IMR-90 (cell line): ENCODE data around the gene SYNE1. TPM values are rescaled to one million over a fixed set of nuclear protein-coding genes. Genes with fewer than 3 reads are reported as not detected.

Experiments used
- ATAC-seq: fragments of 200-7000 bp; cut with Tn5 transposase; 2 replicates; pipeline ENCODE4 v1.9.1; 2020; ENCODE audit warnings: low read depth, mild to moderate bottlenecking, moderate library complexity
- BruUV-seq: library from RNA; stranded (reverse); fragments of 400-500 nt; replicated peaks from 2 replicates; lab custom pipeline; 2021; lab: Mats Ljungman, UMichigan
- CTCF ChIA-PET: fragments of 300-600 bp; formaldehyde crosslinking; extraction: SDS; loops from one replicate; lab custom pipeline; 2021; ENCODE audit warnings: antibody characterized with exemption; lab: Yijun Ruan, JAX
- POLR2A ChIA-PET: fragments of 300-600 bp; sonication (Branson Sonifier 250); formaldehyde crosslinking; loops from one replicate; lab custom pipeline; 2022; ENCODE audit warnings: antibody characterized with exemption; ENCODE audit not compliant: unreplicated experiment; lab: Charles Lee
- DNase-seq: peaks from one replicate; pipeline ENCODE4 v3.0.0; 2013
- H2AFZ ChIP-seq: replicated peaks from 2 replicates; pipeline ENCODE3; 2013; ENCODE audit warnings: low read length, mild to moderate bottlenecking; ENCODE audit not compliant: poor library complexity
- H2AK5ac ChIP-seq: 2 replicates; pipeline ENCODE4 v1.6.1; 2013; ENCODE audit warnings: low read depth, low read length, inconsistent platforms
- H2AK9ac ChIP-seq: replicated peaks from 2 replicates; pipeline ENCODE3; 2013; ENCODE audit warnings: mild to moderate bottlenecking, low read depth, low read length, moderate library complexity; ENCODE audit not compliant: poor library complexity
- H2BK120ac ChIP-seq: 2 replicates; pipeline ENCODE4 v1.6.1; 2013; ENCODE audit warnings: low read depth, low read length, inconsistent platforms
- H2BK15ac ChIP-seq: 3 replicates; pipeline ENCODE4 v1.6.1; 2013; ENCODE audit warnings: low read depth, low read length, inconsistent platforms
- H2BK20ac ChIP-seq: 2 replicates; pipeline ENCODE4 v1.6.1; 2013; ENCODE audit warnings: low read depth, mild to moderate bottlenecking, inconsistent platforms, low read length, moderate library complexity
- H2BK5ac ChIP-seq: 2 replicates; pipeline ENCODE4 v1.6.1; 2013; ENCODE audit warnings: mild to moderate bottlenecking, low read depth, low read length, inconsistent platforms; ENCODE audit not compliant: poor library complexity, severe bottlenecking
- H3K14ac ChIP-seq: replicated peaks from 2 replicates; pipeline ENCODE4 v1.6.1; 2013; ENCODE audit warnings: low read depth, low read length, inconsistent platforms
- H3K18ac ChIP-seq: 2 replicates; pipeline ENCODE4 v1.6.1; 2013; ENCODE audit warnings: low read depth, low read length, control low read depth
- H3K23ac ChIP-seq: 2 replicates; pipeline ENCODE4 v1.6.1; 2013; ENCODE audit warnings: low read depth, low read length, inconsistent platforms
- H3K27ac ChIP-seq: 2 replicates; pipeline ENCODE4 v1.5.1; 2013; ENCODE audit warnings: mild to moderate bottlenecking, control low read depth, low read length; ENCODE audit not compliant: insufficient read depth
- H3K27me3 ChIP-seq: 2 replicates; pipeline ENCODE4 v1.6.1; 2013; ENCODE audit warnings: low read length; ENCODE audit not compliant: control insufficient read depth, insufficient read depth
- H3K36me3 ChIP-seq: 2 replicates; pipeline ENCODE4 v1.6.1; 2013; ENCODE audit warnings: low read length, mixed read lengths; ENCODE audit not compliant: control insufficient read depth, insufficient read depth
- H3K4ac ChIP-seq: 2 replicates; pipeline ENCODE4 v1.6.1; 2013; ENCODE audit warnings: low read depth, low read length, inconsistent platforms
- H3K4me1 ChIP-seq: 2 replicates; pipeline ENCODE4 v1.6.1; 2013; ENCODE audit warnings: low read length, mixed read lengths; ENCODE audit not compliant: control insufficient read depth, insufficient read depth
- H3K4me2 ChIP-seq: 2 replicates; pipeline ENCODE4 v1.6.1; 2013; ENCODE audit warnings: low read depth, mild to moderate bottlenecking, control low read depth, low read length, moderate library complexity
- H3K4me3 ChIP-seq: 2 replicates; pipeline ENCODE4 v1.5.1; 2013; ENCODE audit warnings: low read depth, mild to moderate bottlenecking, control low read depth, low read length, moderate library complexity; ENCODE audit not compliant: insufficient read depth
- H3K56ac ChIP-seq: 2 replicates; pipeline ENCODE4 v1.6.1; 2013; ENCODE audit warnings: low read length, inconsistent platforms; ENCODE audit not compliant: insufficient read depth; ENCODE audit errors: extremely low read depth
- H3K79me1 ChIP-seq, 2 experiments: 2 replicates each; pipeline ENCODE4 v1.6.1; 2013; ENCODE audit warnings: low read length in 2 of 2, inconsistent platforms in 1 of 2, low read depth in 1 of 2
- H3K9ac ChIP-seq: 2 replicates; pipeline ENCODE4 v1.6.1; 2013; ENCODE audit warnings: low read depth, low read length, control low read depth
- H3K9me1 ChIP-seq: 2 replicates; pipeline ENCODE4 v1.6.1; 2013; ENCODE audit warnings: low read length, inconsistent platforms; ENCODE audit not compliant: insufficient read depth
- H3K9me3 ChIP-seq: 2 replicates; pipeline ENCODE4 v1.6.1; 2013; ENCODE audit warnings: low read length; ENCODE audit not compliant: control insufficient read depth, insufficient read depth
- H4K20me1 ChIP-seq: 2 replicates; pipeline ENCODE4 v1.6.1; 2013; ENCODE audit warnings: low read length, inconsistent platforms; ENCODE audit not compliant: insufficient read depth
- H4K5ac ChIP-seq: 2 replicates; pipeline ENCODE4 v1.6.1; 2013; ENCODE audit warnings: mild to moderate bottlenecking, low read depth, low read length, control low read depth
- H4K8ac ChIP-seq, 2 experiments: 2 replicates each; pipeline ENCODE4 v1.6.1; 2013; ENCODE audit warnings: low read depth in 2 of 2, low read length in 2 of 2, control low read depth in 1 of 2, inconsistent platforms in 1 of 2
- H4K91ac ChIP-seq: 2 replicates; pipeline ENCODE4 v1.6.1; 2013; ENCODE audit warnings: low read depth, low read length, inconsistent platforms; ENCODE audit not compliant: insufficient read depth
- BHLHE40 ChIP-seq: fragments of 150-350 bp; IDR thresholded peaks from 2 replicates; pipeline ENCODE4 v1.6.1; 2016; ENCODE audit warnings: mild to moderate bottlenecking, low read depth, low read length
- CEBPB ChIP-seq: IDR thresholded peaks from 2 replicates; pipeline ENCODE4 v1.6.1; 2012; ENCODE audit warnings: low read depth, low read length, improper control_type of control experiment
- CHD1 ChIP-seq: IDR thresholded peaks from 2 replicates; pipeline ENCODE4 v1.6.1; 2012; ENCODE audit warnings: low read depth, low read length, improper control_type of control experiment
- FOS ChIP-seq: fragments of 150-350 bp; IDR thresholded peaks from 2 replicates; pipeline ENCODE4 v1.6.1; 2016; ENCODE audit warnings: low read depth, low read length
- MAFK ChIP-seq: IDR thresholded peaks from 2 replicates; pipeline ENCODE4 v1.6.1; 2012; ENCODE audit warnings: low read depth, low read length, improper control_type of control experiment
- MAZ ChIP-seq: IDR thresholded peaks from 2 replicates; pipeline ENCODE4 v1.6.1; 2012; ENCODE audit warnings: low read depth, mild to moderate bottlenecking, low read length, improper control_type of control experiment, moderate library complexity, borderline replicate concordance
- MXI1 ChIP-seq: IDR thresholded peaks from 2 replicates; pipeline ENCODE4 v1.6.1; 2012; ENCODE audit warnings: low read depth, mild to moderate bottlenecking, low read length, moderate library complexity, borderline replicate concordance
- NFE2L2 ChIP-seq: fragments of 150-350 bp; IDR thresholded peaks from 2 replicates; pipeline ENCODE4 v1.6.1; 2016; ENCODE audit warnings: low read depth, mild to moderate bottlenecking, low read length
- POLR2A ChIP-seq: IDR thresholded peaks from 2 replicates; pipeline ENCODE4 v1.6.1; 2012; ENCODE audit warnings: mild to moderate bottlenecking, low read depth, low read length
- RAD21 ChIP-seq: IDR thresholded peaks from 2 replicates; pipeline ENCODE4 v1.6.1; 2012; ENCODE audit warnings: low read length, improper control_type of control experiment
- RCOR1 ChIP-seq: IDR thresholded peaks from 2 replicates; pipeline ENCODE4 v1.6.1; 2012; ENCODE audit warnings: mild to moderate bottlenecking, low read length, improper control_type of control experiment; ENCODE audit not compliant: insufficient replicate concordance
- RFX5 ChIP-seq: IDR thresholded peaks from 2 replicates; pipeline ENCODE4 v1.8.0; 2012; ENCODE audit warnings: low read depth, mild to moderate bottlenecking, low read length, moderate library complexity
- SMC3 ChIP-seq: fragments of 150-350 bp; IDR thresholded peaks from 2 replicates; pipeline ENCODE4 v1.6.1; 2016; ENCODE audit warnings: low read depth, mild to moderate bottlenecking, antibody characterized with exemption, low read length, moderate library complexity
- WGBS, 2 experiments: methylation state at CpG; one replicate each; pipeline versions ENCODE4 v1.1.5 to v1.1.7; 2013; ENCODE audit warnings: missing lambda C conversion rate in 2 of 2; ENCODE audit not compliant: insufficient read length in 1 of 2; ENCODE audit errors: extremely low coverage in 2 of 2; 5-methylcytosine and 5-hydroxymethylcytosine counted together
- dilution Hi-C: fragments of 300-500 bp; cut with HindIII; formaldehyde crosslinking; loops from one replicate; pipeline ENCODE4 v1.14.3; 2018; ENCODE audit warnings: low sequenced_read_pairs; ENCODE audit not compliant: unreplicated experiment
- in situ Hi-C: fragments of 300-500 bp; cut with MboI; formaldehyde crosslinking; loops from 3 replicates; pipeline ENCODE4 v1.14.3; 2019; ENCODE audit warnings: low sequenced_read_pairs, inconsistent platforms, mixed read lengths
- intact Hi-C: fragments of 100-400 bp; cut with micrococcal nuclease; formaldehyde crosslinking; loops from 2 replicates; pipeline ENCODE4 v1.10.0; 2022
- polyA plus RNA-seq, 3 experiments: library from polyadenylated mRNA; depleted of rRNA; stranded (reverse); fragments of >200 nt; gene quantifications; 2 replicates each; pipeline ENCODE4 v1.2.3, GENCODE V29; 2012; ENCODE audit warnings: low replicate concordance in 1 of 3
- total RNA-seq: library from RNA; depleted of rRNA; stranded (reverse); fragments of >200 nt; gene quantifications from 2 replicates; pipeline ENCODE4 v1.2.3, GENCODE V29; 2012
- TF ChIP-seq, protein P1 (sequence below): conservative IDR thresholded peaks from 2 replicates; pipeline ENCODE4 v1.5.1; 2012; ENCODE audit warnings: mild to moderate bottlenecking, low read depth, low read length, improper control_type of control experiment
- TF ChIP-seq, protein P2 (sequence below): fragments of 150-350 bp; IDR thresholded peaks from 2 replicates; pipeline ENCODE4 v1.6.1; 2016; ENCODE audit warnings: low read depth, mild to moderate bottlenecking, low read length, moderate library complexity, borderline replicate concordance
- TF ChIP-seq, protein P3 (sequence below): fragments of 150-350 bp; IDR thresholded peaks from 2 replicates; pipeline ENCODE4 v1.6.1; 2017; ENCODE audit warnings: mild to moderate bottlenecking, antibody characterized with exemption, low read length, low read depth

SYNE1 gene
- total and polyA plus RNA-seq, 2 of the 4 experiments (the other 2 are of a cell fraction) = 34.1 to 159 TPM

DNA sequence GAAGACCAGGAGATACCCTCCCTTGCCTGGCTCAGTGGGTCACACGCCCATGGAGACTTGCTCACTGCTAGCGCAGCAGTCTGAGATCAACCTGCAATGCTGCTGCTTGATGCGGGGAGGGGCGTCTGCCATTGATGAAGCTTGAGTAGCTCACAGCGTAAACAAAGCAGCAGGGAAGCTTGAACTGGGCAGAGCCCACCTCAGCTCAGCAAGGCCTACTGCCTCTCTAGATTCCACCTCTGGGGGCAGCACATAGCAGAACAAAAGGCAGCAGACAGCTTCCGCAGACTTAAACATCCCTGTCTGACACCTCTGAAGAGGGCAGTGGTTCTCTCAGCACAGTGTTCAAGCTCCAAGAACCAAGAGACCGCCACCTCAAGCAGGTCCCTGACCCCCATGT lies 558.4 kb downstream of the SYNE1 start:
- dilution Hi-C loops (no loop called here), intact Hi-C loops (no loop called here), in situ Hi-C loops (no loop called here)
- Histone ChIP-seq H4K20me1 (no peaks in the 10 kb centered on the region), H2AK5ac (no peak overlapping the region), H3K4me1 (no peaks in the 10 kb centered on the region), H4K91ac (no peak overlapping the region), H3K4ac (no peak overlapping the region), H3K27ac (no peak overlapping the region), H3K9me1 (no peaks in the 10 kb centered on the region), H2BK20ac (no peak overlapping the region), H3K18ac (no peak overlapping the region), H3K9me3 (peaks cover 4% of the 10 kb centered on the region; the same call in 1 of the 2 replicates), H3K9ac (no peak overlapping the region), H3K56ac (no peak overlapping the region), H4K8ac (no peak overlapping the region), H2AFZ (no peak overlapping the region), H3K27me3 (no peaks in the 10 kb centered on the region), H3K79me1 (no peaks in the 10 kb centered on the region), H2BK15ac (no peak overlapping the region), H3K4me3 (no peak overlapping the region), H3K14ac (no peak overlapping the region), H3K23ac (no peak overlapping the region), H3K4me2 (no peak overlapping the region), H2BK120ac (no peak overlapping the region), H4K5ac (no peak overlapping the region), H2AK9ac (no peak overlapping the region), H2BK5ac (no peak overlapping the region), H3K36me3 (no peaks in the 10 kb centered on the region)
- TF ChIP-seq BHLHE40 (no peak), CHD1 (no peak), CEBPB (no peak), FOS (no peak), POLR2A (no peak), MXI1 (no peak), MAFK (no peak), SMC3 (no peak), RAD21 (no peak), MAZ (no peak), RFX5 (no peak), RCOR1 (no peak), NFE2L2 (no peak)
- TF ChIP-seq, protein P1, sequence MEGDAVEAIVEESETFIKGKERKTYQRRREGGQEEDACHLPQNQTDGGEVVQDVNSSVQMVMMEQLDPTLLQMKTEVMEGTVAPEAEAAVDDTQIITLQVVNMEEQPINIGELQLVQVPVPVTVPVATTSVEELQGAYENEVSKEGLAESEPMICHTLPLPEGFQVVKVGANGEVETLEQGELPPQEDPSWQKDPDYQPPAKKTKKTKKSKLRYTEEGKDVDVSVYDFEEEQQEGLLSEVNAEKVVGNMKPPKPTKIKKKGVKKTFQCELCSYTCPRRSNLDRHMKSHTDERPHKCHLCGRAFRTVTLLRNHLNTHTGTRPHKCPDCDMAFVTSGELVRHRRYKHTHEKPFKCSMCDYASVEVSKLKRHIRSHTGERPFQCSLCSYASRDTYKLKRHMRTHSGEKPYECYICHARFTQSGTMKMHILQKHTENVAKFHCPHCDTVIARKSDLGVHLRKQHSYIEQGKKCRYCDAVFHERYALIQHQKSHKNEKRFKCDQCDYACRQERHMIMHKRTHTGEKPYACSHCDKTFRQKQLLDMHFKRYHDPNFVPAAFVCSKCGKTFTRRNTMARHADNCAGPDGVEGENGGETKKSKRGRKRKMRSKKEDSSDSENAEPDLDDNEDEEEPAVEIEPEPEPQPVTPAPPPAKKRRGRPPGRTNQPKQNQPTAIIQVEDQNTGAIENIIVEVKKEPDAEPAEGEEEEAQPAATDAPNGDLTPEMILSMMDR = no peak
- TF ChIP-seq, protein P2, sequence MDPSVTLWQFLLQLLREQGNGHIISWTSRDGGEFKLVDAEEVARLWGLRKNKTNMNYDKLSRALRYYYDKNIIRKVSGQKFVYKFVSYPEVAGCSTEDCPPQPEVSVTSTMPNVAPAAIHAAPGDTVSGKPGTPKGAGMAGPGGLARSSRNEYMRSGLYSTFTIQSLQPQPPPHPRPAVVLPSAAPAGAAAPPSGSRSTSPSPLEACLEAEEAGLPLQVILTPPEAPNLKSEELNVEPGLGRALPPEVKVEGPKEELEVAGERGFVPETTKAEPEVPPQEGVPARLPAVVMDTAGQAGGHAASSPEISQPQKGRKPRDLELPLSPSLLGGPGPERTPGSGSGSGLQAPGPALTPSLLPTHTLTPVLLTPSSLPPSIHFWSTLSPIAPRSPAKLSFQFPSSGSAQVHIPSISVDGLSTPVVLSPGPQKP = no peak
- TF ChIP-seq, protein P3, sequence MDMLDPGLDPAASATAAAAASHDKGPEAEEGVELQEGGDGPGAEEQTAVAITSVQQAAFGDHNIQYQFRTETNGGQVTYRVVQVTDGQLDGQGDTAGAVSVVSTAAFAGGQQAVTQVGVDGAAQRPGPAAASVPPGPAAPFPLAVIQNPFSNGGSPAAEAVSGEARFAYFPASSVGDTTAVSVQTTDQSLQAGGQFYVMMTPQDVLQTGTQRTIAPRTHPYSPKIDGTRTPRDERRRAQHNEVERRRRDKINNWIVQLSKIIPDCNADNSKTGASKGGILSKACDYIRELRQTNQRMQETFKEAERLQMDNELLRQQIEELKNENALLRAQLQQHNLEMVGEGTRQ = no peak
- DNase-seq = no peak
- BruUV-seq = no TSS peak
- 52% methylated on average over 5 of the region's 7 CpGs; no CpG with 5 or more reads in 1 of the 2 experiments for WGBS, 2 experiments
- POLR2A ChIA-PET = no interaction called here
- CTCF ChIA-PET = no interaction called here
- no peak for ATAC-seq
